ENCODE measurements around the gene SLC17A4. TPM values are rescaled to one million over a fixed set of nuclear protein-coding genes. Genes with fewer than 3 reads are reported as not detected.

SLC17A4 gene
- total RNA-seq, 1 experiment from 2014 or later: not detected

- no TSS peak for BruUV-seq (replicated peaks)
- H3K27me3 Mint-ChIP-seq (ENCODE audit: insufficient read depth, unreplicated experiment): no peaks in the 10 kb centered on the region
- POLR2A ChIA-PET: interaction anchor here (0.6 to 2.0 kb wide), 4 partner anchors 9 to 439 kb away, joined by 3 to 6 read pairs (median 4); partner anchors contain the start of gene CARMIL1
- intact Hi-C loops (cut with micrococcal nuclease): loop anchor here (1.0 to 5.0 kb wide), 5 partner anchors 47 to 495 kb away; partner anchors contain the start of gene CARMIL1
- H3K9me3 Mint-ChIP-seq (ENCODE audit: unreplicated experiment): no peaks in the 10 kb centered on the region
- H3K36me3 Mint-ChIP-seq (ENCODE audit: insufficient read depth, unreplicated experiment): no peaks in the 10 kb centered on the region
- TF ChIP-seq CTCF (IDR thresholded peaks at IDR 0.05; ENCODE audit: unreplicated experiment): peak; percentile 62
- CTCF ChIA-PET: interaction anchor here (0.6 to 4.5 kb wide), 29 partner anchors 9 to 501 kb away, joined by 3 to 47 read pairs (median 4); partner anchors contain the start of gene CARMIL1
- peaks cover 6% of the 10 kb centered on the region for H3K4me1 Mint-ChIP-seq (ENCODE audit: insufficient read depth, unreplicated experiment)
- H3K27ac Mint-ChIP-seq (ENCODE audit: low read depth, unreplicated experiment): no peak overlapping the region
- peak; percentile 57 for DNase-seq (ENCODE audit: unreplicated experiment)
- no peak overlapping the region for H3K4me3 Mint-ChIP-seq (ENCODE audit: unreplicated experiment)
These were observed 36.4 kb upstream of the SLC17A4 start for GRCh38 chr6:25717866-25718740.

- DNase-seq (ENCODE audit: unreplicated experiment): no peak
- intact Hi-C loops (cut with micrococcal nuclease): no loop called here
- BruUV-seq (replicated peaks): no TSS peak
- POLR2A ChIA-PET: interaction anchor here (0.6 kb wide), 1 partner anchor 503 kb away, joined by 3 read pairs; no protein-coding TSS in a partner anchor
- Mint-ChIP-seq H3K4me3 (ENCODE audit: unreplicated experiment) (no peak overlapping the region), H3K4me1 (ENCODE audit: insufficient read depth, unreplicated experiment) (no peaks in the 10 kb centered on the region), H3K9me3 (ENCODE audit: unreplicated experiment) (no peaks in the 10 kb centered on the region), H3K27me3 (ENCODE audit: insufficient read depth, unreplicated experiment) (peaks cover 16% of the 10 kb centered on the region), H3K36me3 (ENCODE audit: insufficient read depth, unreplicated experiment) (no peaks in the 10 kb centered on the region), H3K27ac (ENCODE audit: low read depth, unreplicated experiment) (no peak overlapping the region)
- TF ChIP-seq CTCF (IDR thresholded peaks at IDR 0.05; ENCODE audit: unreplicated experiment): no peak
- CTCF ChIA-PET: interaction anchor here (0.5 to 1.7 kb wide), 5 partner anchors 8 to 872 kb away, joined by 3 to 6 read pairs (median 3); no protein-coding TSS in a partner anchor
These were observed 28.2 kb upstream of the SLC17A4 start for GRCh38 chr6:25726122-25726911.

GRCh38 chr6:25727028-25727427 is 27.5 kb upstream of the SLC17A4 start:
- Mint-ChIP-seq H3K4me3 (ENCODE audit: unreplicated experiment) (no peak overlapping the region), H3K27me3 (ENCODE audit: insufficient read depth, unreplicated experiment) (peaks cover 17% of the 10 kb centered on the region), H3K36me3 (ENCODE audit: insufficient read depth, unreplicated experiment) (no peaks in the 10 kb centered on the region), H3K4me1 (ENCODE audit: insufficient read depth, unreplicated experiment) (no peaks in the 10 kb centered on the region), H3K9me3 (ENCODE audit: unreplicated experiment) (no peaks in the 10 kb centered on the region), H3K27ac (ENCODE audit: low read depth, unreplicated experiment) (no peak overlapping the region)
- ChIA-PET CTCF (interaction anchor here (0.6 to 1.7 kb wide), 5 partner anchors 9 to 176 kb away, joined by 3 to 6 read pairs (median 3); no protein-coding TSS in a partner anchor), POLR2A (interaction anchor here (0.6 kb wide), 1 partner anchor 503 kb away, joined by 3 read pairs; no protein-coding TSS in a partner anchor)
- no peak for DNase-seq (ENCODE audit: unreplicated experiment)
- intact Hi-C loops (cut with micrococcal nuclease): no loop called here
- BruUV-seq (replicated peaks): no TSS peak
- no peak for TF ChIP-seq CTCF (IDR thresholded peaks at IDR 0.05; ENCODE audit: unreplicated experiment)

- H3K4me1 Mint-ChIP-seq (ENCODE audit: insufficient read depth, unreplicated experiment): no peaks in the 10 kb centered on the region
- intact Hi-C loops (cut with micrococcal nuclease): no loop called here
- no TSS peak for BruUV-seq (replicated peaks)
- ChIA-PET POLR2A (no interaction called here), CTCF (interaction anchor here (4.3 kb wide), 1 partner anchor 11 kb away, joined by 47 read pairs; no protein-coding TSS in a partner anchor)
- no peak overlapping the region for H3K27ac Mint-ChIP-seq (ENCODE audit: low read depth, unreplicated experiment)
- DNase-seq (ENCODE audit: unreplicated experiment): no peak
- no peak overlapping the region for H3K4me3 Mint-ChIP-seq (ENCODE audit: unreplicated experiment)
- H3K36me3 Mint-ChIP-seq (ENCODE audit: insufficient read depth, unreplicated experiment): no peaks in the 10 kb centered on the region
- H3K9me3 Mint-ChIP-seq (ENCODE audit: unreplicated experiment): no peaks in the 10 kb centered on the region
- peaks cover 50% of the 10 kb centered on the region for H3K27me3 Mint-ChIP-seq (ENCODE audit: insufficient read depth, unreplicated experiment)
- no peak for TF ChIP-seq CTCF (IDR thresholded peaks at IDR 0.05; ENCODE audit: unreplicated experiment)
These were observed 23.6 kb upstream of the SLC17A4 start for GRCh38 chr6:25730907-25731306.
